ENCODE data around the gene CFHR3.

GRCh38 chr1:196773713-196774112, 927 bp upstream of the CFHR3 start:
- TF ChIP-seq CTCF (IDR thresholded peaks at IDR 0.05 in 2 of 3, conservative IDR thresholded peaks at IDR 0.05 in 1 of 3; ENCODE audit: borderline replicate concordance in 1 of 3, insufficient read depth in 1 of 3, low read depth in 2 of 3, low read length in 2 of 3) (no peak), POLR2A (IDR thresholded peaks at IDR 0.05; ENCODE audit: borderline replicate concordance, extremely low read depth, insufficient read depth, insufficient read length) (no peak), RAD21 (IDR thresholded peaks at IDR 0.05; ENCODE audit: low read depth) (no peak), SIN3A (IDR thresholded peaks at IDR 0.05; ENCODE audit: low read depth) (no peak), EGR1 (IDR thresholded peaks at IDR 0.05; ENCODE audit: low read depth) (no peak), ZNF274 (IDR thresholded peaks at IDR 0.05; ENCODE audit: low read depth, low read length) (no peak)
